HL-60/S4 treated with retinoic acid at 250 ng/mL for 4 days and 3 days (cell line): ENCODE measurements around the gene RDH14.

Source experiments
- in situ Hi-C: fragments of 300-500 bp; cut with MboI; formaldehyde crosslinking; loops from 2 replicates; pipeline ENCODE4 v1.7.0; 2022; ENCODE audit warnings: low sequenced_read_pairs

RDH14 gene, protein sequence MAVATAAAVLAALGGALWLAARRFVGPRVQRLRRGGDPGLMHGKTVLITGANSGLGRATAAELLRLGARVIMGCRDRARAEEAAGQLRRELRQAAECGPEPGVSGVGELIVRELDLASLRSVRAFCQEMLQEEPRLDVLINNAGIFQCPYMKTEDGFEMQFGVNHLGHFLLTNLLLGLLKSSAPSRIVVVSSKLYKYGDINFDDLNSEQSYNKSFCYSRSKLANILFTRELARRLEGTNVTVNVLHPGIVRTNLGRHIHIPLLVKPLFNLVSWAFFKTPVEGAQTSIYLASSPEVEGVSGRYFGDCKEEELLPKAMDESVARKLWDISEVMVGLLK

DNA sequence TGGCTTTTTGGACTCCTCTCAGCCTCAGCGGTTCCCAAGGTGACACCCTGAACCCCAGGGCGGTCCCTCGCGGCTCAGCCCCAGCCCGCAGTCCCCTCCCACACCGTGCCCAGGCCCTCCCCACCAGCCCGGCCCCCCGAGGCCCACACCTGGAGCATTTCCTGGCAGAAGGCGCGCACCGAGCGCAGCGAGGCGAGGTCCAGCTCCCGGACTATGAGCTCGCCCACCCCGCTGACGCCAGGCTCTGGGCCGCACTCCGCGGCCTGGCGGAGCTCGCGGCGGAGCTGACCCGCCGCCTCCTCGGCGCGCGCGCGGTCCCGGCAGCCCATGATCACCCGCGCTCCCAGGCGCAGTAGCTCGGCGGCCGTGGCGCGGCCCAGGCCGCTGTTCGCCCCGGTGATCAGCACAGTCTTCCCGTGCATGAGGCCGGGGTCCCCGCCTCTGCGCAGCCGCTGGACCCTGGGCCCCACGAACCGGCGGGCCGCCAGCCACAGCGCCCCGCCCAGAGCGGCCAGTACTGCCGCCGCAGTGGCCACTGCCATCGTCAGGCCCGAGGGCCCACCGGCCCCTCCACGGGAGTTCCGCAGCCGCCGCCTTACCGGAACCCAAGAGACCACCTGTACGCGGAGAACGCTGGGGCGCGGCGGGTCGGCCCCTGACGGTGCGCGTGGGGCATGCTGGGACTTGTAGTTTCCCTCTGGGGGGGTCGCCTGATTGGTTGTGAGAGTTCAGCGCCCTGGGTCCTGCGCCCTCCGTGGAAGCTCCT lies at the start of gene RDH14:
RDH14 (minus strand) TSS at position 623 of the 766 bp plus-strand sequence; CDS start at position 542, 81 bp downstream.
- in situ Hi-C loops, result no loop called here

DNA sequence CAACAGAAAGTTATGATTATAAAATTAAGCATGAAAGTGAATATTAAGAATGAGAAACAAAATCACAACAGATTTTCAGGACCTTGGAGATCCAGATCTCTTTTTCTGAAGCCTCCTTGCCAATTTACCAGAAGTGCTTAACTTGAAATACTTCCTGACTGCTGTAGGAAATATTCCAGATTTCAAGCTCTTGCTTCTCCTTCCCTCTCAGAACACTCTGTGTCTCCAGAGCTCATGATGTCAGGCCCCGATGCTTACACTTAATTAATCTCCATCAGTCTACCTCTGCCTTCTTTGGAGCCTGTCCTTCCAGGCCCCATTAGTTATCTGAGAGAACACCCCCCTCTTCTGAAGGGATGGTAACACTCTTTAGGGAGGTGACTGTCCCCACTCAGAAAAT lies 49.6 kb upstream of the RDH14 start:
- in situ Hi-C loops, result no loop called here

GRCh38 chr2:18605115-18605514 lies 44.7 kb upstream of the RDH14 start:
- in situ Hi-C loops, result no loop called here

DNA sequence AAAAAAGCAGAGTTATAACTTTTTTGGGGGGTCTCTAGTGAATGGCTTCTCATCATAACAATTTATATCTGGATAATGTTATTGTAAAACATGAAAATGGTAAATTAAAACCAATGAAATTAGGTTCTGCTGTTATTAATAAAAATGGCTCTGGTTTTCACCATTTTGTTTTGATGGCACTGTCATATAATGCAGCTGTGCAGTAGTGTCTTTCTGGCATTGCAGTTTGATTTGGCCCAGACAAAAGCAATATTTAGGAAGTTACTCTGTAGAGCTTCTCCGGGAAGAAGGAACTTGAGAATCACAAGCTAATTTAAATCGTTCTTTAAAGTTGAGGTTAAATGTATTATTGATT lies 44.1 kb upstream of the RDH14 start:
- in situ Hi-C loops, result no loop called here

GRCh38 chr2:18603854-18604530 lies 43.5 kb upstream of the RDH14 start:
- in situ Hi-C loops, result no loop called here

DNA sequence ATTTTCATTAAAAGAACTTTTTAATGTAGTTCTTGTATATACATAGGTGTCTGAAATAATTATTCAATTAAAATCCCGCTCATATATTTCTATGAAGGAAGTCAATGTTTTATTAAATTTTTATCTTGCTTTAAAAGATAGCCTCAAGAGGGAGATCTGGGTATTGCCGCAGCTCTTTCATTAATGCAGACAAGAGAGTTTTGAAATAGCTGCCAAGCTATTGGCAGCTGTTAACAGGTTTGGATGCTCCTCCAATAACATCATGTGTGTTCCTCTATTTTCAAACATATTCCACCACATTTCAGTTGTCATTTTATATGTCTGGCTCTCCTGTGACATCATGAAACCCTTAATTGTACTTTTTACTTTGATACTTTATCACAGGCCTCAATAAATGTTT lies 41.8 kb upstream of the RDH14 start:
- in situ Hi-C loops, result no loop called here

DNA sequence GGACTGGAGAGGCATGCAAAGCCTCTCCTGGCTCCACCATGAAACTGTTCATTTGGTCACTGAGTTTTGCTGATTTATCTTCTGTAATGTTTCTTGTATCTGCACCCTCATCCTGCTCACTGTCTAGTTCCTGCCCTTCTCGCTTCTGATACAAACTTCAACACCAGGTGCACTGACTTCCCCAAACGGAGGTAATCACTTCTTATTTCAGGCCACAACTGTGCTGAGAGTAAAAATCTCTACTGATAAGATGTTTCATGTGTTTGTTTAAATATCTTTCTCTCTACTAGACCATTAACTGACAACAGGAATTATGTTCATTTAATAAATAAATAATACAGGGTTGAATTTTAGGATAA lies 39.8 kb upstream of the RDH14 start:
- in situ Hi-C loops, result no loop called here

- in situ Hi-C loops, result no loop called here
Observed at GRCh38 chr2:18599509-18600254, 39.2 kb upstream of the RDH14 start.

- in situ Hi-C loops, result no loop called here
Observed at GRCh38 chr2:18598848-18599484, 38.5 kb upstream of the RDH14 start.

DNA sequence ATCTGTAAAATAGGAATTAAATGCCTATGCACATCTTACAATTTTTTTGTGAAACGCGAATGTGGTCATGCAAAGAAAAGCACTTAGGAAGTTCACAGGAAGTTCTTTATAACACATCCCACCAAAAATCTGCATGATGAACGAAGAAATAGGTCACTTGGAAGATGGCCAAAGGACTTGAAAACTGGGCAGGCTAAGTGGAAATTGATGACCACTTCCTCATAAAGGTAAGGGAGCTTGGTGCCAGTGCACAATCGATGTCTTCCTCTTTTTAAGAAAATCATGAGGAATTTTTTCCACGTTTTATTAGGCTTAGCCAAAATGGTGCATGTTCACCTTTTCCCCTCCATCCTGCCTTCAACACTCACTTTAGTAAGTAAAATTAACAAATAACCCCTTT lies 37.2 kb upstream of the RDH14 start:
- in situ Hi-C loops, result no loop called here

DNA sequence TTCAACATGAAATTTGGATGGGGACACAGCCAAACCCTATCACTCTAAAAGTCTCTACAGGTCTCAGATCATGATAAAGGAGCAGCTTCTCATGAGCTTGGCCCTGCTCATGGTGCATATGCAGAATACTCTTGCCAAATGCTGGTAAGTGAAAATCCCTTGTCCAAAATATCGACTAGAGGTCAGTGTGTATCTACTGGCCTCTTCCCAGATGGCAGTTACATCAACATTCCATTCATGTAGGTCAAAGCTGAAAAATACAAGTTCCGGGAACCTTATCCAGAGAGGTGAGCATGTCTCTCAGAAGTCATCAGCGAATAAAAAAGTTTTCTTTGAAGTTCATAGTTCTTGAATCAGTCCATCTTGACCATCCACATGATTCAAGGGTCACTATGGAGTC lies 36.5 kb upstream of the RDH14 start:
- in situ Hi-C loops, result no loop called here

GRCh38 chr2:18593496-18593895 lies 33.0 kb upstream of the RDH14 start:
- in situ Hi-C loops, result no loop called here

GRCh38 chr2:18592372-18592771 lies 31.9 kb upstream of the RDH14 start:
- in situ Hi-C loops, result no loop called here

DNA sequence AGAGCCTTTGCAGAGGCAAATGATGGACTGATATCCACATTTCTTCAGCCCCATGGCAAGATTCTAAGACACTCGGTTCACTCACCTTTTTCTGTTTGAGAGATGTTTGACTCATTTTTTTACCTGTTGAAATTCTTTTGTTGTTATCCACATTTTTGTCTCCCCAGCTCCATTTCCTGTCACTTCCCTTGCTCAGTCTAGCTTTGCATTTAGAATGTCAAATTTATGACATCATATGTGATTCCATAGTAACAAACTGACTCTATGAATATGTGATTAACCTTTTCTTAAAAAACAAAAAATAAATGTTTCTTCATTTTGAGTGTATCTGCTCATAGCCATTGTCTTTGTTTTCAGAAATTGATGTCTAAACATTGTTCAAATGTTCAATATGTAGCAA lies 28.9 kb upstream of the RDH14 start, which contains the start of gene NT5C1B:
NT5C1B (minus strand) TSS at position 216 of the 400 bp plus-strand sequence; CDS start at position 115, 101 bp downstream.
- in situ Hi-C loops, result no loop called here

DNA sequence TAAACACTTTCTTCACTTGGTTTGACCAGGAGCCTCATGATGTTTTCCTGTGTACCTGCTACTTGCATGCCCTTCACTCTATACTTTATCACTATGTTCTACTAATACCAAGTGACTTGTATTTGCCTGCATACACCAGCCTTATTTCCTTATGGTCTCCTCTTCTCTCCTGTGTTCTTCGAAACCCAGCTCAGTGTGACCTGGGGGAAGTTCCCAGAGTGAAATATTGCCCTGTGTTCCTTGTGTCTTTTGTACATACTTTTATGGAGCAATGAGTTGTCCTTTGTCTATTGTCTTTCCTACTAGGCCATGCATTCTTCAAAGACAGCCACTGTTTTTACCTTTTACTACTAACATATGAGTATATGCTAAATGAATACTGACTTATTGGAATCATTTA lies 28.3 kb upstream of the RDH14 start:
- in situ Hi-C loops, result no loop called here

DNA sequence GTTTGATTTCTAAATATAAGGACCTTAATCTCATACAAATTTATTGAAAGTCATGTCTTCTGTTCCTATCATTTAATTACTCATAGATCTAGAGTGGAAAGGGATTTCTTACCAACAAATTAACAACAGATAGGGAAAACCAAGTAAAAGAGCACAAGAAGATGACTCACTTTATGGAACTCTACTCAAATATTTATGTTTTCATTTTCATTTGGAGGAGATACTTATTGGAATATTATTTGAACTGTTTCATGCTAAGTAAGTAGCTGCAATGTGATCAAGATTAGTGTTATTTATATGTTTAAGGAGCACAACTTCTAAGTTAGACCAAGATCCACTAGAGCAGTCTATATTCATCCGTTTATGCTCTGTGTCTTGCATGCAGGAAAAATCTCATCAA lies 27.6 kb upstream of the RDH14 start:
- in situ Hi-C loops, result no loop called here

DNA sequence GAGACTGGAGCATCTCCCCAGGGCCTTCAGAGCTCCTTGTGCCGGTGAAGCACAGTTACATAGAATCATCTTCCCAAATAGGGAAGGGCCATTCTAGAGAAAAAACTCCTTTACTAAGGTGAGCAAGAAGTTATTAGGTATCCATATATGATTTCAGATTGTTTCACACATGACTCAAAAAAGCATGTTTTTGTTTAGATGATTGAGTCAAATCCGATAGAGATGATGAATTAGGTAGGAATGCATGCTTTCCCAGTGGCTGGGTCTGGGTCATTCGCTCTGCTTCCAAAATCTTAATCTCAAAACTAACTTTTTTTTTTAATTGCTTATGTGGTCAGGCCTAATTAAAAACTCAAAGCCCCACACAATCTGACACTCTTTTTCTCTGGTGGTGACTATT lies 25.1 kb upstream of the RDH14 start:
- in situ Hi-C loops, result no loop called here

DNA sequence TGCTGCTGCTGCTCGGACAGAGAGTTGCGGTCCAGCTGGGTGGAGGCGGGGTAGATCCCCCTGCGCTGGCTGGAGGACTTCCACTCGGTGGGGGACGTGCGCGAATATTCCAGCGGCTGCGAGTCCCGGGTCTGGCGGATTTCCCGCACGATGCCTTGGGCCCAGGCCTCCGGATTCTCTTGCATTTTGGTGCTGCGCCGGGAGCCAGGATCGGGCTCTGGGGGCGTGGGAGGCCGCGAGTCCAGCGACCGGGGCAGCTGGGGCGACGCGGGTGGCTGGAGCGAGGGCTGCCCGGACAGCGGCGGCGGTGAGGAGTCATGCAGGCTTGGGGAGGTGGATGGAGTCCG lies 24.1 kb upstream of the RDH14 start:
- in situ Hi-C loops, result no loop called here

DNA sequence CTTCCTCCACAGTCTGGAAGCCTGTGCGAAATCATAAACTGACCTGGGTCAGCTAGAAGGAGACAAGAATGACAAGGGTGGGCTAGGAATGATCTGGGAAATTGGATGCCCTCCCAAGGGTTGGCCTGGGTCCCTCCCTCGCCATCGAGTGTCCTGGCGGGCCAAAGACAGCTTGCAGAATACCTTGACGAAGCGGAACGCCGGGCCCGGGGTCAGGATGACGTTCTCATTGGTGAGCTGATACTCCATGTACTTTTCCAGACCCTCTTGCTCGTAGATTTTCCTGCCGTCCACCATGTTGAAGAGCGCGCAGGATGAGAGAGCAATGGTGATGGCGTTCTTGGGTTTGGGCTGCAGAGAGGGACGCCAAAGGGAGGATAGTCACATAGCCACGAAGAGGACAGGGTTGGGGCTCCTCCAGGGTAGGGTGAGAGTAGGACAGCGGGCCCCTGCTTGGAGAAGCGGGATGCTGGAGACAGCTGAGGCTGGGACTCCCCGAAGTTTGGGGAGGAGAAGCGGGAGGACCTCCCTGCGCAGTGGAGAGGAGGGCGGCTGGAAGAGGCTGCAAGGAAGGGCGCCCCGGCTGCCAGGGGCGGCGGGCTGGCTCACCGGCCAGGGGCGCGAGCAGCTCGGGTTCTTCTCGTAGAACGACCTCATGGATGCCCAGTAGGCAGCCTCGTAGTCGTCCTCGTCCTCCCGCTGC lies 23.6 kb upstream of the RDH14 start:
- in situ Hi-C loops, result no loop called here

DNA sequence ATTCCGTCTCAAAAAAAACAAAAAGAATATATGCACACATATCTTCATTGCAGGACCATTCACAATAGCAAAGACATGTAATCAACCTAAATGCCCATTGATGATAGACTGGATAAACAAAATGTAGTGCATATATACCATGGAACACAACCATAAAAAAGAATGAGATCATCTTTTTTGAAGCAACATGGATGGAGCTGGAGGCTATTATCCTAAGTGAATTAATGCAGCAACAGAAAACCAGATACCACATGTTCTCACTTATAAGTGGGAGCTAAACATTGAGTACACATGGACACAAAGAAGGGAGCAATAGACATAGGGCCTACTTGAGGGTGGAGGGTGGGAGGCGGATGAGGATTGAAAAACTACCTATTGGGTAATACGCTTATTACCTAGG lies 20.2 kb upstream of the RDH14 start:
- in situ Hi-C loops, result no loop called here
